GM12892 (cell line): ENCODE measurements around the gene ATP12A.

ENCODE experiments used
- DNase-seq: peaks from one replicate; pipeline ENCODE4 v3.0.0; 2011; ENCODE audit not compliant: insufficient read length
- FAIRE-seq: peaks from 2 replicates; lab custom pipeline; 2011; peaks lifted over from hg19 to GRCh38; lab: Jason Lieb, UNC
- POLR2A ChIP-seq: IDR thresholded peaks from 2 replicates; pipeline ENCODE4 v1.6.1; 2011; ENCODE audit warnings: low read depth, low read length, control low read depth
- POLR2AphosphoS5 ChIP-seq: IDR thresholded peaks from 2 replicates; pipeline ENCODE4 v1.6.1; 2011; ENCODE audit warnings: low read depth, low read length, control low read depth
- TAF1 ChIP-seq: IDR thresholded peaks from 2 replicates; pipeline ENCODE4 v1.6.1; 2011; ENCODE audit warnings: low read depth, mild to moderate bottlenecking, control low read depth, low read length, borderline replicate concordance

ATP12A gene

GRCh38 chr13:24664726-24665409, 15.3 kb upstream of the ATP12A start:
- TF ChIP-seq POLR2A = no peak
- no peak for TF ChIP-seq TAF1
- TF ChIP-seq POLR2AphosphoS5 = no peak
- peak; percentile 72 for FAIRE-seq
- DNase-seq = no peak

- TF ChIP-seq POLR2A (no peak), POLR2AphosphoS5 (no peak), TAF1 (no peak)
- DNase-seq (no peak), FAIRE-seq (no peak)
These were observed 11.7 kb upstream of the ATP12A start for GRCh38 chr13:24668511-24668910.

GRCh38 chr13:24668955-24669582, 11.1 kb upstream of the ATP12A start:
- DNase-seq (no peak), FAIRE-seq (no peak)
- TF ChIP-seq POLR2A (no peak), POLR2AphosphoS5 (no peak), TAF1 (no peak)

GRCh38 chr13:24670174-24670573, 10.0 kb upstream of the ATP12A start:
- no peak for FAIRE-seq
- no peak for DNase-seq
- no peak for TF ChIP-seq TAF1
- TF ChIP-seq POLR2A = no peak
- TF ChIP-seq POLR2AphosphoS5 = no peak

GRCh38 chr13:24670961-24671381, 9.2 kb upstream of the ATP12A start:
- TF ChIP-seq POLR2A = no peak
- DNase-seq = no peak
- FAIRE-seq = no peak

GRCh38 chr13:24671386-24672113, 8.7 kb upstream of the ATP12A start:
- peak; percentile 64 for FAIRE-seq
- no peak for DNase-seq
- TF ChIP-seq POLR2AphosphoS5 (no peak), TAF1 (no peak), POLR2A (no peak)

GRCh38 chr13:24672141-24673132, 7.8 kb upstream of the ATP12A start:
- no peak for TF ChIP-seq POLR2A
- no peak for FAIRE-seq
- DNase-seq = no peak

GRCh38 chr13:24675806-24676570, 4.2 kb upstream of the ATP12A start:
- no peak for TF ChIP-seq TAF1
- TF ChIP-seq POLR2A = no peak
- no peak for TF ChIP-seq POLR2AphosphoS5
- FAIRE-seq (no peak), DNase-seq (no peak)

GRCh38 chr13:24678151-24678550, 2.1 kb upstream of the ATP12A start:
- TF ChIP-seq POLR2AphosphoS5 (no peak), POLR2A (no peak), TAF1 (no peak)
- no peak for FAIRE-seq
- no peak for DNase-seq

GRCh38 chr13:24679686-24680085, 522 bp upstream of the ATP12A start:
- FAIRE-seq (no peak), DNase-seq (no peak)
- TF ChIP-seq TAF1 (no peak), POLR2AphosphoS5 (no peak), POLR2A (no peak)
